HepG2 (cell line): ENCODE results near the gene THBS2. TPM values are rescaled to one million over a fixed set of nuclear protein-coding genes. Genes with fewer than 3 reads are reported as not detected.

ENCODE experiments used
- ATAC-seq: fragments of 200-7000 bp; cut with Tn5 transposase; 3 replicates; pipeline ENCODE4 v1.9.1; 2020; ENCODE audit warnings: mild to moderate bottlenecking, moderate library complexity
- BruUV-seq: library from RNA; stranded (reverse); fragments of 400-500 nt; replicated peaks from 2 replicates; lab custom pipeline; 2021; lab: Mats Ljungman, UMichigan
- CTCF ChIA-PET: fragments of 300-600 bp; formaldehyde crosslinking; extraction: SDS; loops from one replicate; lab custom pipeline; 2021; ENCODE audit warnings: low total read pairs, inconsistent platforms, low intra/inter-chr PET ratio; lab: Yijun Ruan, JAX
- POLR2A ChIA-PET: fragments of 350-600 bp; sonication (Branson Sonifier 250); formaldehyde crosslinking; loops from one replicate; lab custom pipeline; 2020; ENCODE audit warnings: antibody characterized with exemption, inconsistent platforms; lab: Yijun Ruan, JAX
- DNase-seq: peaks from one replicate; pipeline ENCODE4 v3.0.0-alpha.2; 2015; ENCODE audit warnings: low spot score
- FAIRE-seq: peaks from 3 replicates; lab custom pipeline; 2011; peaks lifted over from hg19 to GRCh38; lab: Jason Lieb, UNC
- H2AFZ ChIP-seq: one replicate; pipeline ENCODE4 v1.6.1; 2011; ENCODE audit warnings: low read length, inconsistent platforms
- H3K27ac ChIP-seq: fragments of 300-600 bp; 3 replicates; pipeline ENCODE4 v1.8.0; 2011; ENCODE audit warnings: mixed run types, mild to moderate bottlenecking, mixed read lengths, low read length, inconsistent platforms; ENCODE audit not compliant: insufficient read depth; ENCODE audit errors: extremely low read length
- H3K27me3 ChIP-seq, 2 experiments: fragments of 200-600 bp in 1 of 2; 2 replicates in 1 of 2; 3 replicates in 1 of 2; pipeline versions ENCODE4 v1.6.0 to v1.8.0; 2011; ENCODE audit warnings: low read length in 2 of 2, mild to moderate bottlenecking in 2 of 2, moderate library complexity in 2 of 2, inconsistent platforms in 1 of 2; ENCODE audit not compliant: insufficient read depth in 2 of 2, control insufficient read depth in 1 of 2
- H3K36me3 ChIP-seq, 2 experiments: fragments of 200-600 bp in 1 of 2; replicated peaks in 1 of 2; 2 replicates in 1 of 2; 3 replicates in 1 of 2; pipeline versions ENCODE4 v1.5.1 to v1.8.0; 2011; ENCODE audit warnings: low read length in 2 of 2, inconsistent platforms in 1 of 2; ENCODE audit not compliant: insufficient read depth in 2 of 2, control insufficient read depth in 1 of 2
- H3K4me1 ChIP-seq: 2 replicates; pipeline ENCODE4 v1.5.1; 2012; ENCODE audit warnings: low read length, inconsistent platforms; ENCODE audit not compliant: insufficient read depth
- H3K4me2 ChIP-seq: 2 replicates; pipeline ENCODE4 v1.6.0; 2011; ENCODE audit warnings: low read depth, low read length, inconsistent platforms
- H3K4me3 ChIP-seq, 3 experiments: fragments of 200-600 bp in 1 of 3; sonication (generic), shearing (Covaris generic) in 1 of 3; replicated peaks in 1 of 3; 2 replicates each; pipeline ENCODE4 v1.5.1; 2011 to 2016; ENCODE audit warnings: low read length in 3 of 3, inconsistent platforms in 2 of 3, low read depth in 2 of 3, mild to moderate bottlenecking in 2 of 3, control low read depth in 1 of 3, mixed read lengths in 1 of 3; ENCODE audit not compliant: insufficient read depth in 1 of 3
- H3K79me2 ChIP-seq: one replicate; pipeline ENCODE4 v1.6.1; 2011; ENCODE audit warnings: low read length, inconsistent platforms; ENCODE audit not compliant: insufficient read depth
- H3K9ac ChIP-seq: 2 replicates; pipeline ENCODE4 v1.6.0; 2011; ENCODE audit warnings: mild to moderate bottlenecking, low read depth, low read length, inconsistent platforms; ENCODE audit not compliant: insufficient read depth
- H3K9me3 ChIP-seq: 2 replicates; pipeline ENCODE4 v1.5.1; 2012; ENCODE audit warnings: mild to moderate bottlenecking, low read length
- H4K20me1 ChIP-seq: 2 replicates; pipeline ENCODE4 v1.6.0; 2011; ENCODE audit warnings: inconsistent platforms, mild to moderate bottlenecking, low read length, moderate library complexity; ENCODE audit not compliant: insufficient read depth
- ARID5B ChIP-seq: IDR thresholded peaks from 2 replicates; pipeline ENCODE4 v1.4.0; 2020; ENCODE audit warnings: mild to moderate bottlenecking, missing genetic modification reagents
- KLF12 ChIP-seq: sonication (generic); formaldehyde crosslinking; IDR thresholded peaks from 2 replicates; pipeline ENCODE4 v1.4.0; 2020; ENCODE audit warnings: missing genetic modification reagents, borderline replicate concordance
- KMT2B ChIP-seq: IDR thresholded peaks from 2 replicates; pipeline ENCODE4 v1.6.1; 2016; ENCODE audit warnings: missing genetic modification reagents, missing compliant biosample characterization
- NR2F6 ChIP-seq, 2 experiments: IDR thresholded peaks; 2 replicates each; pipeline ENCODE4 v1.6.1; 2016; ENCODE audit warnings: antibody characterized with exemption in 1 of 2, mild to moderate bottlenecking in 1 of 2
- PRDM15 ChIP-seq: sonication (generic); formaldehyde crosslinking; IDR thresholded peaks from 2 replicates; pipeline ENCODE4 v1.4.0; 2020; ENCODE audit warnings: missing genetic modification reagents
- RAD51 ChIP-seq: fragments of 450-650 bp; IDR thresholded peaks from 2 replicates; pipeline ENCODE4 v1.6.1; 2016; ENCODE audit warnings: borderline replicate concordance
- SNRNP70 ChIP-seq: fragments of 200-400 bp; formaldehyde crosslinking; IDR thresholded peaks from 2 replicates; pipeline ENCODE4 v1.6.1; 2017; ENCODE audit warnings: mild to moderate bottlenecking, low read depth, low read length, moderate library complexity
- ZNF18 ChIP-seq: sonication (generic); formaldehyde crosslinking; IDR thresholded peaks from 2 replicates; pipeline ENCODE4 v1.8.0; 2022; ENCODE audit warnings: mild to moderate bottlenecking, missing genetic modification reagents; ENCODE audit not compliant: insufficient replicate concordance
- ZNF224 ChIP-seq: sonication (generic); formaldehyde crosslinking; IDR thresholded peaks from 2 replicates; pipeline ENCODE4 v1.5.0; 2020; ENCODE audit warnings: mild to moderate bottlenecking, missing genetic modification reagents
- ZNF317 ChIP-seq: sonication (generic); formaldehyde crosslinking; IDR thresholded peaks from 2 replicates; pipeline ENCODE4 v1.5.0; 2020; ENCODE audit warnings: mild to moderate bottlenecking, missing genetic modification reagents
- ZNF337 ChIP-seq: sonication (generic); formaldehyde crosslinking; IDR thresholded peaks from 2 replicates; pipeline ENCODE4 v1.5.1; 2020; ENCODE audit warnings: missing genetic modification reagents, low read depth, mild to moderate bottlenecking, borderline replicate concordance
- ZNF414 ChIP-seq: sonication (generic); formaldehyde crosslinking; IDR thresholded peaks from 2 replicates; pipeline ENCODE4 v1.5.0; 2020; ENCODE audit warnings: missing genetic modification reagents
- ZNF552 ChIP-seq: sonication (generic); formaldehyde crosslinking; IDR thresholded peaks from 2 replicates; pipeline ENCODE4 v1.9.0; 2022; ENCODE audit warnings: missing genetic modification reagents, mild to moderate bottlenecking, borderline replicate concordance
- ZNF605 ChIP-seq: sonication (generic); formaldehyde crosslinking; IDR thresholded peaks from 2 replicates; pipeline ENCODE4 v1.8.0; 2022; ENCODE audit warnings: mild to moderate bottlenecking, missing genetic modification reagents
- ZNF644 ChIP-seq: IDR thresholded peaks from 2 replicates; pipeline ENCODE4 v1.6.1; 2016; ENCODE audit warnings: low read depth
- ZNF768 ChIP-seq: sonication (generic); formaldehyde crosslinking; IDR thresholded peaks from 2 replicates; pipeline ENCODE4 v1.4.0; 2020; ENCODE audit warnings: missing genetic modification reagents
- WGBS: methylation state at CpG from one replicate; pipeline ENCODE4 v1.1.6; 2017; ENCODE audit warnings: low lambda C conversion rate; 5-methylcytosine and 5-hydroxymethylcytosine counted together
- in situ Hi-C: cut with HindIII; loops from 2 replicates; pipeline ENCODE4 v1.10.0; 2017; ENCODE audit warnings: low pct_unique_long_range_greater_than_20kb; ENCODE audit not compliant: extremely low pct_ligation_motif_present
- intact Hi-C: fragments of 100-400 bp; cut with micrococcal nuclease; formaldehyde crosslinking; loops from one replicate; pipeline ENCODE4 v1.10.0; 2022; ENCODE audit not compliant: unreplicated experiment
- polyA plus RNA-seq, 8 experiments: library from polyadenylated mRNA; depleted of rRNA in 3 of 8; stranded (reverse) in 7 of 8; unstranded in 1 of 8; fragments of >200 nt; fragmentation: Illumina TruSeq in 4 of 8; extraction: Trizol in 4 of 8; gene quantifications; 2 replicates each; pipeline versions ENCODE4 v1.2.1 to v1.2.3, GENCODE V29; 2011 to 2016; ENCODE audit warnings: low read depth in 4 of 8, missing spikeins in 1 of 8, mixed read lengths in 1 of 8; ENCODE audit not compliant: insufficient read depth in 1 of 8
- total RNA-seq, 5 experiments: library from RNA; depleted of rRNA; stranded (reverse); fragments of >200 nt; fragmentation: Illumina TruSeq; extraction: Trizol; gene quantifications; 2 replicates each; pipeline ENCODE4 v1.2.3, GENCODE V29; 2016; ENCODE audit warnings: low read depth in 1 of 5

Gene THBS2
- total and polyA plus RNA-seq, 2 of the 13 experiments (the other 11 are each of a cell fraction or from before 2014, with no cell fraction given): 0.12 to 0.15 TPM

- ATAC-seq: no peak
- ChIA-PET POLR2A (no interaction called here), CTCF (no interaction called here)
- intact Hi-C loops (no loop called here), in situ Hi-C loops (no loop called here)
- Histone ChIP-seq H3K9me3 (peaks cover 6% of the 10 kb centered on the region), H2AFZ (no peak overlapping the region), H3K4me3 (no peak overlapping the region), H4K20me1 (no peaks in the 10 kb centered on the region), H3K4me2 (no peak overlapping the region), H3K27ac (no peak overlapping the region), H3K4me1 (0 out of 2 replicates have a peak, but pooled peaks cover 6% of the 10 kb centered on the region), H3K36me3 (no peaks in the 10 kb centered on the region), H3K79me2 (no peaks in the 10 kb centered on the region), H3K9ac (no peak overlapping the region), H3K27me3 (peaks cover 6 to 50% of the 10 kb centered on the region in 2 experiments; a peak in 4 of 5 replicates)
- no peak for FAIRE-seq
- no peak for DNase-seq
- WGBS: 3% methylated on average over 7 of the region's 8 CpGs
- no TSS peak for BruUV-seq
- no peak for TF ChIP-seq ZNF552 (CRISPR knock-in tag)
- no peak for TF ChIP-seq PRDM15 (CRISPR knock-in tag)
- TF ChIP-seq ZNF605 (CRISPR knock-in tag): no peak
- TF ChIP-seq ZNF18 (CRISPR knock-in tag): no peak
- no peak for TF ChIP-seq ZNF224 (CRISPR knock-in tag)
- no peak for TF ChIP-seq ARID5B (CRISPR knock-in tag)
- no peak for TF ChIP-seq ZNF414 (CRISPR knock-in tag)
- TF ChIP-seq RAD51: no peak
- no peak for TF ChIP-seq SNRNP70
- no peak for TF ChIP-seq ZNF768 (CRISPR knock-in tag)
- no peak for TF ChIP-seq KMT2B
- no peak for TF ChIP-seq ZNF644 (CRISPR knock-in tag)
- TF ChIP-seq ZNF317: no peak
- no peak for TF ChIP-seq ZNF337 (CRISPR knock-in tag)
- TF ChIP-seq KLF12: no peak
- no peak for TF ChIP-seq NR2F6 (IDR thresholded peaks at IDR 0.05)
- TF ChIP-seq NR2F6 (CRISPR knock-in tag; IDR thresholded peaks at IDR 0.05): no peak
Measured at GRCh38 chr6:169238766-169239165, 14.9 kb downstream of the THBS2 start.
